BLaER1 (cell line): ENCODE results near the gene MOB2.

Experiments used
- H3K27ac ChIP-seq: shearing (Covaris generic); formaldehyde crosslinking; 2 replicates; pipeline ENCODE4 v1.8.1; 2022
- H3K27me3 ChIP-seq: shearing (Covaris generic); formaldehyde crosslinking; 2 replicates; pipeline ENCODE4 v1.8.1; 2022
- H3K36me3 ChIP-seq: shearing (Covaris generic); formaldehyde crosslinking; 2 replicates; pipeline ENCODE4 v1.8.1; 2022
- H3K4me1 ChIP-seq: shearing (Covaris generic); formaldehyde crosslinking; 2 replicates; pipeline ENCODE4 v1.8.1; 2022
- H3K4me2 ChIP-seq: shearing (Covaris generic); formaldehyde crosslinking; 2 replicates; pipeline ENCODE4 v1.8.1; 2022
- H3K4me3 ChIP-seq: shearing (Covaris generic); formaldehyde crosslinking; 2 replicates; pipeline ENCODE4 v1.8.1; 2022
- H3K9ac ChIP-seq: shearing (Covaris generic); formaldehyde crosslinking; 2 replicates; pipeline ENCODE4 v1.8.1; 2022
- H3K9me3 ChIP-seq: shearing (Covaris generic); formaldehyde crosslinking; 2 replicates; pipeline ENCODE4 v1.8.1; 2022
- H4K20me1 ChIP-seq: shearing (Covaris generic); formaldehyde crosslinking; 2 replicates; pipeline ENCODE4 v1.8.1; 2022
- Cebpa-rat ChIP-seq: shearing (Covaris generic); IDR thresholded peaks from 2 replicates; pipeline ENCODE4 v1.8.1; 2022

MOB2 gene

GRCh38 chr11:1519028-1520010 lies 32.7 kb upstream of the MOB2 start:
- no peaks in the 10 kb centered on the region; the same call in 1 of the 2 replicates for H3K36me3 ChIP-seq
- H3K9ac ChIP-seq = no peak overlapping the region; the same call in 1 of the 2 replicates

DNA sequence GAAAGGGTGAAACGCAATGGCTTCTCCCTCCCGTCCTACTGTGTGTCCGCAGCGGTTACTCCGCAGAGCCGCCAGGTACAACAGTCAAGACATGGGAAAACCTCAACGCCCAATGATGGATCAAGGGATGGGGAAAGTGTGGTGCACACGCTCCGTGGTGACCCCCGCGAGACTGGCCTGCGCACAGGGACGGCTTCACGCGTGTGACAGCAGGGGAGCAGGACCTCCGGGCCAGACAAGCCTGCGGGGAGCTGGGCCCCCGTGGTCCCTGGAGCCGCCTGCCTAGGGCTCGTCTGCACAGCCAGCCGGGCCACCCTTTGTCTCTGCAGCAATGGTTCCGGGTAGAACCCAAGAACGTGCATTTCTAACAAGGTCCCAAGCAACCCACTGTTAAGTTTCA lies 31.7 kb upstream of the MOB2 start:
- Histone ChIP-seq H3K36me3 (no peaks in the 10 kb centered on the region; the same call in 1 of the 2 replicates), H4K20me1 (peaks cover 100% of the 10 kb centered on the region), H3K4me3 (no peak overlapping the region), H3K27ac (no peak overlapping the region), H3K4me2 (peak overlapping the region; percentile 84), H3K27me3 (no peaks in the 10 kb centered on the region), H3K9me3 (no peaks in the 10 kb centered on the region), H3K9ac (no peak overlapping the region), H3K4me1 (peaks cover 100% of the 10 kb centered on the region)
- TF ChIP-seq Cebpa-rat = no peak

More at GRCh38 chr11:1519028-1520010, 32.7 kb upstream of the MOB2 start:
- Histone ChIP-seq H3K27me3 (no peaks in the 10 kb centered on the region), H4K20me1 (peaks cover 100% of the 10 kb centered on the region), H3K4me3 (no peak overlapping the region), H3K4me2 (peak overlapping the region; percentile 84), H3K27ac (no peak overlapping the region), H3K4me1 (peaks cover 100% of the 10 kb centered on the region), H3K9me3 (no peaks in the 10 kb centered on the region)
- no peak for TF ChIP-seq Cebpa-rat

GRCh38 chr11:1517117-1518005 lies 30.8 kb upstream of the MOB2 start:
- no peaks in the 10 kb centered on the region for H3K9me3 ChIP-seq
- no peaks in the 10 kb centered on the region for H3K27me3 ChIP-seq
- no peak for TF ChIP-seq Cebpa-rat
- H3K36me3 ChIP-seq = no peaks in the 10 kb centered on the region; the same call in 1 of the 2 replicates
- peak overlapping the region; percentile 22; the same call in 1 of the 2 replicates for H3K9ac ChIP-seq
- peaks cover 97% of the 10 kb centered on the region for H4K20me1 ChIP-seq
- H3K4me2 ChIP-seq = peak overlapping the region; percentile 84
- H3K27ac ChIP-seq = peak overlapping the region; percentile 45
- peaks cover 97% of the 10 kb centered on the region for H3K4me1 ChIP-seq
- no peak overlapping the region for H3K4me3 ChIP-seq

DNA sequence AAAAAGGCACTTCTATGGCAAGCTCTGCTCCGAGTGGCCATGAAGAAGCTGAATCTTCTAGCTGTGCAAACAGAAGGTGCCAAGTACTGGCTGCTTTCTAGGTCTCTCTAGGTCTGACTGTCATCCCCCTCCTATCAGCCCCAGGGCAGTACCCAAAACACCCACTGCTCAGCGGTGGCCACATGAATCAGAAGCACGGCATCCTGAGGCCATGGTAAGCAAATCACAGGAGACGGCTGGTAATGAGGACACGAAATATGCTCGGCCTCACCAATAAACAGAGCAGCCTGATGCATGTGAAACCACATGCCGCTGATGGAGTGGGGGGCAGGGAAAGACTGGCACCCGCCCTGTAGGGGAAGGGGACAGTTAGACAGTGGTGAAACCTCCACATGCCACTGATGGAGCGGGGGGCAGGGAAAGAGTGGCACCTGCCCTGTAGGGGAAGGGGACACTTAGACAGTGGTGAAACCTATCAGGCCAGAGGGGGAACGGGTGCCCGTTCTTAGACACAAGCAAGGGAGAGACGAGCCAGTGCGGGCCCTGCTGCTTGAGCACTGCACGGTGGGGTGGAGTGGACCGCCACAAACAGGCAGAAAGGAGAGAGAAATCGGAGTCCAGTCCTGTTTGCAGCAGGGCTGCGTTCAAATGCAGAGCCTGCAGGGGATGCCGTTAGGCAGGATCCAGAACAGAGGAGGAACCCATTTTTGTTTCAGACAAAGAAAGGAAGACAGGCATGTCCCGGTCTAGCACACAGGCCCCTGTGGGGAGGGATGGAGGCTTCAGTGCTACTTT lies 29.9 kb upstream of the MOB2 start:
- peak overlapping the region; percentile 84 for H3K4me2 ChIP-seq
- peaks cover 97% of the 10 kb centered on the region for H4K20me1 ChIP-seq

GRCh38 chr11:1515082-1516060 lies 28.8 kb upstream of the MOB2 start:
- Histone ChIP-seq H4K20me1 (peaks cover 97% of the 10 kb centered on the region), H3K27ac (no peak overlapping the region)

More for the DNA sequence above, 29.9 kb upstream of the MOB2 start:
- no peak overlapping the region for H3K4me3 ChIP-seq
- H3K4me1 ChIP-seq = peaks cover 97% of the 10 kb centered on the region
- no peaks in the 10 kb centered on the region; the same call in 1 of the 2 replicates for H3K36me3 ChIP-seq
- no peaks in the 10 kb centered on the region for H3K9me3 ChIP-seq
- H3K27me3 ChIP-seq = no peaks in the 10 kb centered on the region
- TF ChIP-seq Cebpa-rat = no peak
- peak overlapping the region; percentile 45; the same call in 1 of the 2 replicates for H3K27ac ChIP-seq
- H3K9ac ChIP-seq = peak overlapping the region; percentile 22; the same call in 1 of the 2 replicates

DNA sequence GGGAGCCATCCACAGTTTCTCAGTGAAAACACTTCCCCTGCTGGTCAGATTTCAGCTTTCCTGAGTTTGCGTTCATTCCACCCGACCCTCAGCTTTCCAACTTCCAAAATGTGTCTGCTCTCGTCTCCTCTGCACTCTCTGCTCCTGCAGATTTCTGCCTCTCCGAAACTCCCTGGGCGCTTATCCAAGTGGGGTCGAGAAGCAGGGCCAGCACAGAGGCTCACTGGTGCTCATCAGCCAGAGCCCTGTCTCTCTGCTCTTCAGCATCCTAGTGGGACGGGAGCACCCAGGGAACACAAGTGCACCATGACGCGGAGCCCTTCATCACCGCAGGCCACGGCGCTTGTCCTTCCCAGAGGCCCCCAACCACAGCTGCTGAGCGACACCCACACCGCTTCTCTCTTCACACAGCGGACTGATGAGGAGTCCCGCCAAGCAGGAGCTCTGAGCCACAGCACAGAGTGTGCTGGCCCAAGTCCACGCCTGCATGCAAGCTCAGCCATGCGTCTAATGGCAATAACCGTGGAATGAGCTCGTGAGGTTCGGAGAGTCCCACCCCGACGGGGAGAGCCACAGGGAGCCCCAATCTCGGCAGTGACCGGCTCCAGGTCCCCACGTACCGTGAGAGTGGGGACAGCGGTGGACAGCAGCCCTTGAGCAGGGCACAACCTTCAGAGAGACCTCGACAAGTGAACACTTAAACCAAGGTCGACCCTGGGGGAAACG lies 27.9 kb upstream of the MOB2 start:
- Histone ChIP-seq H3K4me1 (peaks cover 93% of the 10 kb centered on the region), H3K27me3 (no peaks in the 10 kb centered on the region), H3K4me2 (peak overlapping the region; percentile 84), H4K20me1 (peaks cover 95% of the 10 kb centered on the region), H3K36me3 (no peaks in the 10 kb centered on the region; the same call in 1 of the 2 replicates), H3K9me3 (no peaks in the 10 kb centered on the region), H3K4me3 (no peak overlapping the region), H3K27ac (0 out of 2 replicates have a peak overlapping the region, but pooled peaks have one; percentile 26), H3K9ac (0 out of 2 replicates have a peak overlapping the region, but pooled peaks have one; percentile 46)
- no peak for TF ChIP-seq Cebpa-rat

More at GRCh38 chr11:1515082-1516060, 28.8 kb upstream of the MOB2 start:
- no peaks in the 10 kb centered on the region for H3K9me3 ChIP-seq
- no peaks in the 10 kb centered on the region; the same call in 1 of the 2 replicates for H3K36me3 ChIP-seq
- H3K9ac ChIP-seq = no peak overlapping the region
- TF ChIP-seq Cebpa-rat = no peak
- H3K4me2 ChIP-seq = peak overlapping the region; percentile 84
- no peaks in the 10 kb centered on the region for H3K27me3 ChIP-seq
- no peak overlapping the region for H3K4me3 ChIP-seq
- peaks cover 97% of the 10 kb centered on the region for H3K4me1 ChIP-seq
